Measurements from ENCODE around the gene RGL4. TPM values are rescaled to one million over a fixed set of nuclear protein-coding genes. Genes with fewer than 3 reads are reported as not detected.

RGL4 gene
- total and polyA plus RNA-seq, 11 donors, result 0.21 to 0.69 (median 0.52) TPM; not detected in 6

DNA sequence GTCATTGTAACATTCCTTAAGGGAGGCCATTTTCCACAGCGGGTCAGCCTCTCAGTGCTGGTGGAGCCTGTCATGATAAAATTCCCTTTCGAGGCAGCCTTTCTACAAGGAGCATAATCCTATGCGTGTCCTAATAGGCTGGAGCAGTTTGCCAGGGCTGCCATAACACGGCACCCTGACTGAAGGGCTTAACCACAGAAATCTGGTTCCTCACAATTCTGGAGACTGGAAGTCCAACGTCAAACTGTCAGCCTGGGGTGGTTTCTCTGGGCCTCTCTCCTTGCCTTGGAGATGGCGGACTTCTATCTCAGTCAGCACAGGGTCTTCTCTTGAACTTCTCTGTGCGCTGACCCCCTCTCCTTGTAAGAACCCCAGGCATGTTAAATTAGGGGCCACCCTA lies 1.4 kb upstream of the RGL4 start:
- DNase-seq (no peak), ATAC-seq (no peak)
- no peaks in the 10 kb centered on the region for H3K27me3 ChIP-seq
- intact Hi-C loops (cut with DNase I), result loop anchor here in 1 of 10 donors (5.0 to 10.0 kb wide), 3 partner anchors 48 to 495 kb away; no protein-coding TSS in a partner anchor
- TF ChIP-seq POLR2A (IDR thresholded peaks at IDR 0.05), result no peak
- TF ChIP-seq CTCF (IDR thresholded peaks at IDR 0.05), result no peak
- no peak overlapping the region for H3K4me3 ChIP-seq
- WGBS, 4 donors, result 88 to 93% (median 91%) methylated on average over 7 of the region's 7 CpGs
- H3K9me3 ChIP-seq, result no peaks in the 10 kb centered on the region
- H3K36me3 ChIP-seq, result peaks cover 0 to 35% (median 11%) of the 10 kb centered on the region in 9 donors
- H3K27ac ChIP-seq, result no peak overlapping the region
- peaks cover 0 to 28% (median 18%) of the 10 kb centered on the region in 12 donors for H3K4me1 ChIP-seq

DNA sequence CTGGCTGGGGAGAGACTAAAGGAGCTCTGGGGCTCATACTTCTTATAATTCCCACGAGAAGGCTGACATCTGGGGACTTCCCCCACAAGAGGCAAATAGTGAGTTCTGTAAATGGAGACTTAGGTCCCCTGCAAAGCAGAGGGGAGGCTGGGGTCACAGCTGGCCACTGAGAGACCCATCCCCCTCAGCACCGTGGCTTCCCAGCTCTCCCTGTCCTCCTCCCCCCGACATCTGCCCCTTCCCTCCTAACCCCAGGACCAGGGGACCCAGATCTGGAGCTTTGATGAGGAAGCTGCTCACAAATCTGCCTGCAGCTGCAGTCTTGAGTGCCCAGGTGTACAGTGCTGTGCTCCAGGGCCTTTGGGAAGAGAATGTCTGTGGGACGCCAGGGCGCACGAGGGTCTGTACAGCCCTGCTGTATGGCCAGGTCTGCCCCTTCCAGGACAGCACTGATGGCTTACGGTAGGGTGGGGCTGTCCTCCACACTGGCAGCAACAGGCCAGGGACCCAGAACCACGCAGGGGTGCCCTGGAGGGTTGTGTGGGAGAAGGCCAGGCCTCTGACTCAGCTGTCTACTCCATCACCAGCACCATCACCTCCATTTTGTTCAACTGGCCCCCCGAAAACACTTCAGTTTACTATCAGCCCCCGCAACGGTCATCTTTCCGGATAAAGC lies 1.1 kb downstream of the RGL4 start:
- Histone ChIP-seq H3K4me3 (no peak overlapping the region), H3K36me3 (peaks cover 0 to 43% (median 20%) of the 10 kb centered on the region in 9 donors), H3K4me1 (peaks cover 0 to 20% (median 0%) of the 10 kb centered on the region in 12 donors), H3K9me3 (no peaks in the 10 kb centered on the region), H3K27ac (no peak overlapping the region), H3K27me3 (no peaks in the 10 kb centered on the region)
- intact Hi-C loops (cut with DNase I), result no loop called here
- ATAC-seq, result no peak
- TF ChIP-seq POLR2A (IDR thresholded peaks at IDR 0.05) (no peak), CTCF (IDR thresholded peaks at IDR 0.05) (no peak)
- 93 to 97% (median 94%) methylated on average over 10 to 12 of the region's 12 CpGs for WGBS, 4 donors
- no peak for DNase-seq

GRCh38 chr22:23692598-23693291 lies 1.9 kb downstream of the RGL4 start:
- WGBS, 4 donors, result 87 to 90% (median 89%) methylated on average over 4 to 12 of the region's 12 CpGs
- ATAC-seq (no peak), DNase-seq (no peak)
- no peak overlapping the region for H3K4me3 ChIP-seq
- intact Hi-C loops (cut with DNase I), result no loop called here
- no peaks in the 10 kb centered on the region for H3K27me3 ChIP-seq
- H3K36me3 ChIP-seq, result peaks cover 0 to 43% (median 20%) of the 10 kb centered on the region in 9 donors
- H3K9me3 ChIP-seq, result no peaks in the 10 kb centered on the region
- H3K27ac ChIP-seq, result no peak overlapping the region
- H3K4me1 ChIP-seq, result peaks cover 0 to 28% (median 0%) of the 10 kb centered on the region in 12 donors
- TF ChIP-seq POLR2A (IDR thresholded peaks at IDR 0.05) (no peak), CTCF (IDR thresholded peaks at IDR 0.05) (no peak)

DNA sequence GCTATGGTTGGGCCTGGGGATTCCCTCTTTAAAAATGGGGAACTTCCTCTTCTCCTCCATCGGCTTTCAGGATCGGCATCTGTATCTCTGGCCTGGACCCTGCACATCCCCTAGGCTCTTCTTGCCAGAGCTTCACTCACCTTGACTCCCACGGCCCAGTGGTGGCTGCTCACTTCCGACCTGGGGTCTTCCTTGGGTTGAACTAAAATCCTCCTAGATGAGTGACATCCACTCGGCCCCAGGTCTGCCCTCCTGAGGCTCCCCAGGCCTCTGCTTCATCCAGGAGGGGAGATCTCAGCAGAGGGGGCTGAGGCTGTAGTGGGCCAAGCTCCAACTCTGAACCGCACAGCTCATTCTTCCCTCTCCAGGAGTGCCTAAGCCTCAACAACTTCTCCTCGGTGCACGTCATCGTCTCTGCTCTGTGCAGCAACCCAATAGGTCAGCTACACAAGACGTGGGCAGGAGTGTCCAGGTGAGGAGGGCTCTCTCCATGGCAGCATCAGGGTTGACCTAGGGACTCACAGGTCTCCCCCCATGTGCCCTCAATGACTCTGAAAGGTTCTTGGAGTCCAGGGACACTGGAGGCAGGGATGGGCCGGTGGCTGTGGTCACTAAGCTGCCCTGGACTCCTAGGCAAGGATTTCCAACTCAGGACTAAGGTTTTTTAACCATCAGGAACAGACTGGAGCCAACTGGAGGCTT lies 3.3 kb downstream of the RGL4 start:
- DNase-seq, result no peak
- Histone ChIP-seq H3K4me1 (peaks cover 0 to 28% (median 0%) of the 10 kb centered on the region in 12 donors), H3K27ac (no peak overlapping the region), H3K27me3 (no peaks in the 10 kb centered on the region), H3K9me3 (no peaks in the 10 kb centered on the region), H3K4me3 (no peak overlapping the region), H3K36me3 (peaks cover 0 to 55% (median 32%) of the 10 kb centered on the region in 9 donors)
- 90 to 94% (median 92%) methylated on average over 11 of the region's 11 CpGs for WGBS, 4 donors
- intact Hi-C loops (cut with DNase I), result no loop called here
- TF ChIP-seq CTCF (IDR thresholded peaks at IDR 0.05), result no peak
- TF ChIP-seq POLR2A (IDR thresholded peaks at IDR 0.05), result no peak
- no peak for ATAC-seq
